Measurements from ENCODE around the gene CDCA3.
A peak's percentile ranks its signal among the peaks of the same experiment; 100 is the strongest.

Gene CDCA3

DNA sequence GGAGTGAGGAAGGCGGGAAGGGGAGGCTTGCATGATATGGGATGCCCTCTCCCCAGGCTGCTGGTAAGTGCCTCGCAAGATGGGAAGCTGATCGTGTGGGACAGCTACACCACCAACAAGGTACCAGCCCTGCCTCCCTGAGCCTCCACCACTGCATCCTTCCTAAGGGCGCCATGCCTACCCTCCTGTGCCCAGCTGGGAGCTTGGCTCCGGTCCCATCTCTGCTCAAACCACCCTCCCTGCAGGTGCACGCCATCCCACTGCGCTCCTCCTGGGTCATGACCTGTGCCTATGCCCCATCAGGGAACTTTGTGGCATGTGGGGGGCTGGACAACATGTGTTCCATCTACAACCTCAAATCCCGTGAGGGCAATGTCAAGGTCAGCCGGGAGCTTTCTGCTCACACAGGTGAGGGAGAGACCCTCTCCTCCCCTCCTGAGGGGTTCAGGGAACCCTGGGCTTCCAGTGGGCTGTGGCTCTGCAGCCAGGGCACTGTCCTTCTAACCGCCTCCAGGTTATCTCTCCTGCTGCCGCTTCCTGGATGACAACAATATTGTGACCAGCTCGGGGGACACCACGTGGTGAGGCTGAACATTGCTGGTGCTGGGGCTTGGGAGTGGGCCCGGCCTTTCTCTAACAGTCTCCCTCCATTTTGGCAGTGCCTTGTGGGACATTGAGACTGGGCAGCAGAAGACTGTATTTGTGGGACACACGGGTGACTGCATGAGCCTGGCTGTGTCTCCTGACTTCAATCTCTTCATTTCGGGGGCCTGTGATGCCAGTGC, 7.8 kb downstream of the CDCA3 start:
- H3K27me3 ChIP-seq (ENCODE audit: insufficient read depth, poor library complexity, severe bottlenecking), result no peaks in the 10 kb centered on the region
- peak in 1 of 2 experiments; percentile 39 for DNase-seq (ENCODE audit: low read depth in 1 of 2, low spot score in 1 of 2)
- H3K27ac ChIP-seq (replicated peaks), result no peak overlapping the region
- TF ChIP-seq, protein P1, sequence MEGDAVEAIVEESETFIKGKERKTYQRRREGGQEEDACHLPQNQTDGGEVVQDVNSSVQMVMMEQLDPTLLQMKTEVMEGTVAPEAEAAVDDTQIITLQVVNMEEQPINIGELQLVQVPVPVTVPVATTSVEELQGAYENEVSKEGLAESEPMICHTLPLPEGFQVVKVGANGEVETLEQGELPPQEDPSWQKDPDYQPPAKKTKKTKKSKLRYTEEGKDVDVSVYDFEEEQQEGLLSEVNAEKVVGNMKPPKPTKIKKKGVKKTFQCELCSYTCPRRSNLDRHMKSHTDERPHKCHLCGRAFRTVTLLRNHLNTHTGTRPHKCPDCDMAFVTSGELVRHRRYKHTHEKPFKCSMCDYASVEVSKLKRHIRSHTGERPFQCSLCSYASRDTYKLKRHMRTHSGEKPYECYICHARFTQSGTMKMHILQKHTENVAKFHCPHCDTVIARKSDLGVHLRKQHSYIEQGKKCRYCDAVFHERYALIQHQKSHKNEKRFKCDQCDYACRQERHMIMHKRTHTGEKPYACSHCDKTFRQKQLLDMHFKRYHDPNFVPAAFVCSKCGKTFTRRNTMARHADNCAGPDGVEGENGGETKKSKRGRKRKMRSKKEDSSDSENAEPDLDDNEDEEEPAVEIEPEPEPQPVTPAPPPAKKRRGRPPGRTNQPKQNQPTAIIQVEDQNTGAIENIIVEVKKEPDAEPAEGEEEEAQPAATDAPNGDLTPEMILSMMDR (IDR thresholded peaks at IDR 0.05; ENCODE audit: insufficient read depth, low read length), result no peak
- TF ChIP-seq REST (IDR thresholded peaks at IDR 0.05; ENCODE audit: insufficient replicate concordance, low read depth) (no peak), SPI1 (IDR thresholded peaks at IDR 0.05; ENCODE audit: borderline replicate concordance, low read depth) (no peak), POLR2AphosphoS5 (IDR thresholded peaks at IDR 0.05; ENCODE audit: low read depth) (no peak; the same call in 1 of the 2 replicates), GABPA (IDR thresholded peaks at IDR 0.05; ENCODE audit: low read depth) (no peak)
- no peak overlapping the region for H3K4me3 ChIP-seq (replicated peaks; ENCODE audit: insufficient read depth, low read length)

DNA sequence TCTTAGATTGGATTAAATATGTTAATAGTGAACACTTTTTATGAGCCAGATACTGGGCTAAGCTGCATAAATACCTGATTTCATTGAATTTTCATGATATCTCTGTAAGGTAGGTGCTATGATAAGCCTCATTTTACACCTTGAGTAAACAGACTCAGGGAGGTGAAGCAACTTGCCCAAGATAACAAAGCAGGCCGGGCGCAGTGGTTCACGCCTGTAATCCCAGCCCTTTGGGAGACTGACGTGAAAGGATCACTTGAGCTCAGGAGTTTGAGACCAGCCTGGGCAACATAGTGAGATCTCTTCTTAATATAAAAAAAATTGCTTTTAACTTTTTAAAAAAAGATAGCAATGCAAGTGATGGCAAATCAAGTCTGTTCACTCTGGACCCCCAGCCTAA, 9.0 kb downstream of the CDCA3 start:
- Histone ChIP-seq H3K27me3 (ENCODE audit: insufficient read depth, poor library complexity, severe bottlenecking) (no peaks in the 10 kb centered on the region), H3K27ac (replicated peaks) (no peak overlapping the region), H3K4me3 (replicated peaks; ENCODE audit: insufficient read depth, low read length) (no peak overlapping the region)
- TF ChIP-seq POLR2AphosphoS5 (IDR thresholded peaks at IDR 0.05; ENCODE audit: low read depth), result no peak
- TF ChIP-seq REST (IDR thresholded peaks at IDR 0.05; ENCODE audit: insufficient replicate concordance, low read depth), result no peak
- TF ChIP-seq GABPA (IDR thresholded peaks at IDR 0.05; ENCODE audit: low read depth), result no peak
- TF ChIP-seq, protein P1 (IDR thresholded peaks at IDR 0.05; ENCODE audit: insufficient read depth, low read length), result no peak
- TF ChIP-seq SPI1 (IDR thresholded peaks at IDR 0.05; ENCODE audit: borderline replicate concordance, low read depth), result no peak
- DNase-seq (ENCODE audit: low read depth in 1 of 2, low spot score in 1 of 2), result no peak

GRCh38 chr12:6840761-6841515, 10.1 kb downstream of the CDCA3 start, which contains the start of gene GNB3:
Gene GNB3 (plus strand): TSS chr12:6840925. CDS start chr12:6841288, 363 bp downstream.
- Histone ChIP-seq H3K4me3 (replicated peaks; ENCODE audit: insufficient read depth, low read length) (no peak within 1 kb of the TSS), H3K27ac (replicated peaks) (no peak within 1 kb of the TSS), H3K27me3 (ENCODE audit: insufficient read depth, poor library complexity, severe bottlenecking) (no peaks in the 10 kb centered on the region)
- no peak for TF ChIP-seq REST (IDR thresholded peaks at IDR 0.05; ENCODE audit: insufficient replicate concordance, low read depth)
- TF ChIP-seq SPI1 (IDR thresholded peaks at IDR 0.05; ENCODE audit: borderline replicate concordance, low read depth), result no peak
- TF ChIP-seq, protein P1 (IDR thresholded peaks at IDR 0.05; ENCODE audit: insufficient read depth, low read length), result no peak
- no peak for TF ChIP-seq GABPA (IDR thresholded peaks at IDR 0.05; ENCODE audit: low read depth)
- no peak for TF ChIP-seq POLR2AphosphoS5 (IDR thresholded peaks at IDR 0.05; ENCODE audit: low read depth)
- no peak for DNase-seq (ENCODE audit: low read depth in 1 of 2, low spot score in 1 of 2)

Measured in HL-60 (cell line).